ENCODE data around the gene STK17A. TPM values are rescaled to one million over a fixed set of nuclear protein-coding genes. Genes with fewer than 3 reads are reported as not detected.

The STK17A gene
- total and polyA plus RNA-seq, 2 of the 8 experiments (the other 6 are each of a cell fraction or from before 2014, with no cell fraction given) = 2.2 to 12.2 TPM

GRCh38 chr7:43535810-43536585, 46.9 kb upstream of the STK17A start:
- FAIRE-seq (no peak), DNase-seq (ENCODE audit: low read depth in 1 of 2, low spot score in 2 of 2) (no peak)
- Histone ChIP-seq H3K56ac (replicated peaks; ENCODE audit: insufficient read length, low read depth, low read length) (no peak overlapping the region), H3K27ac (ENCODE audit: low read depth, low read length) (no peak overlapping the region), H2BK120ac (replicated peaks; ENCODE audit: low read depth, low read length) (no peak overlapping the region), H3K4me1 (replicated peaks in 1 of 4; ENCODE audit: control insufficient read depth in 3 of 4, insufficient read depth in 4 of 4, low read length in 3 of 4) (peaks cover 0 to 8% (median under 1%) of the 10 kb centered on the region in 4 experiments; a peak in 2 of 7 replicates), H3K18ac (ENCODE audit: extremely low read depth, low read length) (no peak overlapping the region), H2AK5ac (ENCODE audit: low read depth, low read length) (no peak overlapping the region), H3K23me2 (ENCODE audit: low read depth, low read length) (no peaks in the 10 kb centered on the region), H4K8ac (ENCODE audit: extremely low read depth, insufficient read depth, low read length) (no peak overlapping the region), H2AFZ (ENCODE audit: low read length) (no peak overlapping the region), H3K79me1 (ENCODE audit: low read depth, low read length) (no peaks in the 10 kb centered on the region), H3K9ac (replicated peaks in 1 of 4; ENCODE audit: extremely low read depth in 1 of 4, low read depth in 3 of 4, low read length in 3 of 4) (no peak overlapping the region), H3K36me3 (ENCODE audit: control insufficient read depth in 2 of 4, insufficient read depth in 4 of 4, low read length in 3 of 4) (no peaks in the 10 kb centered on the region), H4K20me1 (replicated peaks in 1 of 2; ENCODE audit: control insufficient read depth in 1 of 2, insufficient read depth in 2 of 2, low read length in 2 of 2) (no peaks in the 10 kb centered on the region), H2BK12ac (ENCODE audit: low read depth, low read length) (no peak overlapping the region), H3K4ac (replicated peaks; ENCODE audit: insufficient read length, low read depth, low read length) (no peak overlapping the region), H3K23ac (ENCODE audit: insufficient read length) (no peak overlapping the region), H4K5ac (ENCODE audit: insufficient read length, low read depth, low read length) (no peak overlapping the region), H3K4me2 (ENCODE audit: insufficient read depth in 1 of 2, low read depth in 2 of 2, low read length in 2 of 2) (no peak overlapping the region), H3K9me3 (ENCODE audit: insufficient read depth in 2 of 2, low read depth in 1 of 2, low read length in 1 of 2) (no peaks in the 10 kb centered on the region), H2BK15ac (ENCODE audit: low read length) (no peak overlapping the region), H3K79me2 (ENCODE audit: control insufficient read depth in 1 of 2, insufficient read depth in 2 of 2, low read length in 2 of 2) (no peaks in the 10 kb centered on the region), H3K4me3 (ENCODE audit: extremely low read depth in 1 of 4, insufficient read depth in 2 of 4, low read depth in 3 of 4, low read length in 4 of 4) (no peak overlapping the region), H2BK20ac (ENCODE audit: low read length) (no peak overlapping the region), H3K14ac (ENCODE audit: insufficient read length) (no peak overlapping the region), H4K91ac (replicated peaks; ENCODE audit: insufficient read length, low read length) (no peak overlapping the region), H2BK5ac (ENCODE audit: low read depth, low read length) (no peak overlapping the region), H3K27me3 (replicated peaks in 1 of 4; ENCODE audit: control insufficient read depth in 3 of 4, extremely low read depth in 1 of 4, insufficient read depth in 3 of 4, low read length in 3 of 4) (no peaks in the 10 kb centered on the region; a peak in 1 of 7 replicates)
- CTCF ChIA-PET (ENCODE audit: partially characterized antibody) = interaction anchor here (0.6 to 1.6 kb wide), 4 partner anchors 17 to 189 kb away, joined by 3 to 4 read pairs (median 3); no protein-coding TSS in a partner anchor
- POLR2A ChIA-PET (ENCODE audit: partially characterized antibody) = no interaction called here
- TF ChIP-seq SIN3A (conservative IDR thresholded peaks at IDR 0.05 in 1 of 2, IDR thresholded peaks at IDR 0.05 in 1 of 2; ENCODE audit: low read depth in 1 of 2, low read length in 2 of 2) (no peak), SUZ12 (IDR thresholded peaks at IDR 0.05; ENCODE audit: low read length) (no peak), KDM5A (IDR thresholded peaks at IDR 0.05; ENCODE audit: low read length) (no peak), SP4 (IDR thresholded peaks at IDR 0.05; ENCODE audit: low read length) (no peak), HDAC2 (IDR thresholded peaks at IDR 0.05; ENCODE audit: borderline replicate concordance in 1 of 2, low read depth in 2 of 2, low read length in 2 of 2) (no peak), ASH2L (IDR thresholded peaks at IDR 0.05; ENCODE audit: low read length) (no peak), CREB1 (IDR thresholded peaks at IDR 0.05) (no peak), RNF2 (IDR thresholded peaks at IDR 0.05; ENCODE audit: borderline replicate concordance, low read depth, low read length, missing control alignments, poor library complexity, severe bottlenecking) (no peak), KDM1A (IDR thresholded peaks at IDR 0.05; ENCODE audit: borderline replicate concordance, low read length) (no peak), SIX5 (IDR thresholded peaks at IDR 0.05; ENCODE audit: low read depth, low read length) (no peak)
- WGBS, 2 experiments (ENCODE audit: extremely low coverage in 1 of 2, insufficient coverage in 1 of 2, insufficient read length in 1 of 2, insufficient replicate concordance in 2 of 2, low coverage in 1 of 2, low lambda C conversion rate in 2 of 2, missing lambda C conversion rate in 1 of 2) = 87% methylated on average over 6 of the region's 6 CpGs; no CpG with 5 or more reads in 1 of the 2 experiments
